Measurements from ENCODE around the gene GRID1. TPM values are rescaled to one million over a fixed set of nuclear protein-coding genes. Genes with fewer than 3 reads are reported as not detected.

GRID1 gene
- total and polyA plus RNA-seq, 9 of the 15 experiments (the other 6 are each of a cell fraction or from before 2014, with no cell fraction given), result 0.01 to 7.2 (median 1.2) TPM

- in situ Hi-C loops (cut with MboI) (no loop called here), intact Hi-C loops (cut with micrococcal nuclease) (no loop called here)
- H3K4me2 ChIP-seq (ENCODE audit: insufficient read depth, low read length), result no peak overlapping the region
- ChIA-PET CTCF (ENCODE audit: low intra/inter-chr PET ratio) (no interaction called here), POLR2A (interaction anchor here (0.6 kb wide), 1 partner anchor 198 kb away, joined by 3 read pairs; no protein-coding TSS in a partner anchor)
- no peak overlapping the region for H3K4me3 ChIP-seq
- no peak for FAIRE-seq
- H3K27me3 ChIP-seq (ENCODE audit: control insufficient read depth in 2 of 2, insufficient read depth in 2 of 2, low read length in 2 of 2), result no peaks in the 10 kb centered on the region
- BruUV-seq (replicated peaks), result no TSS peak
- no peaks in the 10 kb centered on the region for H3K9me3 ChIP-seq (replicated peaks; ENCODE audit: control insufficient read depth, insufficient read depth, low read depth, low read length)
- no peak for DNase-seq (ENCODE audit: extremely low read depth in 1 of 4, low spot score in 3 of 4)
- WGBS (ENCODE audit: insufficient coverage, low coverage, missing lambda C conversion rate), result 0% methylated on average over 2 of the region's 3 CpGs
- H3K79me2 ChIP-seq (ENCODE audit: control insufficient read depth, insufficient read depth, low read length), result no peaks in the 10 kb centered on the region
- TF ChIP-seq CEBPZ (IDR thresholded peaks at IDR 0.05; ENCODE audit: borderline replicate concordance, low read depth, low read length) (no peak), GTF2F1 (IDR thresholded peaks at IDR 0.05; ENCODE audit: low read depth, low read length) (no peak), SOX6 (IDR thresholded peaks at IDR 0.05) (no peak), RBBP5 (IDR thresholded peaks at IDR 0.05; ENCODE audit: borderline replicate concordance, insufficient read depth, low read length, poor library complexity, severe bottlenecking) (no peak), ZFPM2 (CRISPR knock-in tag; IDR thresholded peaks at IDR 0.05) (no peak), NR2C1 (IDR thresholded peaks at IDR 0.05) (no peak), NR2C1 (tag; IDR thresholded peaks at IDR 0.05) (no peak), ZNF324 (CRISPR knock-in tag; IDR thresholded peaks at IDR 0.05) (no peak), RB1 (IDR thresholded peaks at IDR 0.05; ENCODE audit: low read depth) (no peak), ARID4B (CRISPR knock-in tag; IDR thresholded peaks at IDR 0.05) (no peak)
- H3K9me1 ChIP-seq (ENCODE audit: control insufficient read depth, insufficient read depth, low read length), result no peaks in the 10 kb centered on the region
- no peak for ATAC-seq
- no peak overlapping the region for H3K27ac ChIP-seq (ENCODE audit: extremely low read depth, low read depth, low read length)
- H2AFZ ChIP-seq (ENCODE audit: low read depth, low read length), result no peak overlapping the region
- no peaks in the 10 kb centered on the region for H3K4me1 ChIP-seq (replicated peaks in 1 of 2; ENCODE audit: control insufficient read depth in 2 of 2, insufficient read depth in 2 of 2, low read length in 2 of 2)
- H3K9ac ChIP-seq (ENCODE audit: insufficient read depth in 1 of 2, low read depth in 2 of 2, low read length in 2 of 2), result no peak overlapping the region
- no peaks in the 10 kb centered on the region for H3K36me3 ChIP-seq (ENCODE audit: control insufficient read depth, insufficient read depth, low read length)
- H4K20me1 ChIP-seq (replicated peaks; ENCODE audit: control insufficient read depth, insufficient read depth, low read length), result no peaks in the 10 kb centered on the region
These were observed 143.3 kb downstream of the GRID1 start for GRCh38 chr10:86223256-86223655.
